Suprapubic skin (tissue), 4 donors: ENCODE measurements around the gene SMYD3.

ENCODE experiments used
- CTCF ChIP-seq, 2 donors: fragments of 200-600 bp in 1 of 2; fragments of 450-650 bp in 1 of 2; sonication (generic) in 1 of 2; IDR thresholded peaks; one replicate each; pipeline ENCODE4 v1.5.1; 2016 to 2019; ENCODE audit warnings: antibody characterized with exemption in 2 of 2, mild to moderate bottlenecking in 1 of 2, moderate library complexity in 1 of 2
- EP300 ChIP-seq: sonication (generic); formaldehyde crosslinking; IDR thresholded peaks from one replicate; pipeline ENCODE4 v1.6.1; 2017; ENCODE audit warnings: antibody characterized with exemption
- POLR2A ChIP-seq, 2 donors: fragments of 450-650 bp; IDR thresholded peaks; one replicate each; pipeline ENCODE4 v1.6.1; 2017; ENCODE audit warnings: antibody characterized with exemption in 2 of 2, mild to moderate bottlenecking in 2 of 2, moderate library complexity in 2 of 2
- POLR2AphosphoS5 ChIP-seq, 3 donors: sonication (generic); formaldehyde crosslinking; IDR thresholded peaks; one replicate each; pipeline ENCODE4 v1.6.1; 2017; ENCODE audit warnings: antibody characterized with exemption in 3 of 3

GRCh38 chr1:245702346-245702745, 804.7 kb downstream of the SMYD3 start:
- TF ChIP-seq POLR2A (IDR thresholded peaks at IDR 0.05) (no peak), CTCF (IDR thresholded peaks at IDR 0.05) (no peak), POLR2AphosphoS5 (IDR thresholded peaks at IDR 0.05) (no peak), EP300 (no peak)
